Measurements from ENCODE around the gene SLC7A11.

SLC7A11 gene

DNA sequence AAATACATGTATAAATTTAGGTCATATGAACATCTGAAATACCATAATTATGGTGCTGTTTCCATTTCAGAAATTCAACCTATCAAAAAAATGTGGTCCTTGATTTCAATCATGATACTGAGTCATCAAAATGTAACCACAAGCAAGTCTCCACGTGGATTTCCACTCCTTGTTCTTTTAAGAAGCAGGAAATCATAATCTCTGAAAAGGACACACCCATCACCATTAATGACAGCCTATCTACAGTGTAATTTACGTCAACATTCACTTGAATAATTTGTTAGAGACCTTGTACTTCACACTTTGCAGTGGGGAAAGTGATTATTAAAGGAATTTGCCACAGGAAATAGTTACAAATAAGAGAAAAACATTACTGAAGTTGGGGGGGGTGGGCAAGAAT is 17.7 kb upstream of the SLC7A11 start:
- Histone ChIP-seq H3K27ac (replicated peaks) (no peak overlapping the region), H3K27me3 (ENCODE audit: insufficient read depth, poor library complexity, severe bottlenecking) (no peaks in the 10 kb centered on the region), H3K4me3 (replicated peaks; ENCODE audit: insufficient read depth, low read length) (no peak overlapping the region)
- TF ChIP-seq, protein P1, sequence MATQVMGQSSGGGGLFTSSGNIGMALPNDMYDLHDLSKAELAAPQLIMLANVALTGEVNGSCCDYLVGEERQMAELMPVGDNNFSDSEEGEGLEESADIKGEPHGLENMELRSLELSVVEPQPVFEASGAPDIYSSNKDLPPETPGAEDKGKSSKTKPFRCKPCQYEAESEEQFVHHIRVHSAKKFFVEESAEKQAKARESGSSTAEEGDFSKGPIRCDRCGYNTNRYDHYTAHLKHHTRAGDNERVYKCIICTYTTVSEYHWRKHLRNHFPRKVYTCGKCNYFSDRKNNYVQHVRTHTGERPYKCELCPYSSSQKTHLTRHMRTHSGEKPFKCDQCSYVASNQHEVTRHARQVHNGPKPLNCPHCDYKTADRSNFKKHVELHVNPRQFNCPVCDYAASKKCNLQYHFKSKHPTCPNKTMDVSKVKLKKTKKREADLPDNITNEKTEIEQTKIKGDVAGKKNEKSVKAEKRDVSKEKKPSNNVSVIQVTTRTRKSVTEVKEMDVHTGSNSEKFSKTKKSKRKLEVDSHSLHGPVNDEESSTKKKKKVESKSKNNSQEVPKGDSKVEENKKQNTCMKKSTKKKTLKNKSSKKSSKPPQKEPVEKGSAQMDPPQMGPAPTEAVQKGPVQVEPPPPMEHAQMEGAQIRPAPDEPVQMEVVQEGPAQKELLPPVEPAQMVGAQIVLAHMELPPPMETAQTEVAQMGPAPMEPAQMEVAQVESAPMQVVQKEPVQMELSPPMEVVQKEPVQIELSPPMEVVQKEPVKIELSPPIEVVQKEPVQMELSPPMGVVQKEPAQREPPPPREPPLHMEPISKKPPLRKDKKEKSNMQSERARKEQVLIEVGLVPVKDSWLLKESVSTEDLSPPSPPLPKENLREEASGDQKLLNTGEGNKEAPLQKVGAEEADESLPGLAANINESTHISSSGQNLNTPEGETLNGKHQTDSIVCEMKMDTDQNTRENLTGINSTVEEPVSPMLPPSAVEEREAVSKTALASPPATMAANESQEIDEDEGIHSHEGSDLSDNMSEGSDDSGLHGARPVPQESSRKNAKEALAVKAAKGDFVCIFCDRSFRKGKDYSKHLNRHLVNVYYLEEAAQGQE (IDR thresholded peaks at IDR 0.05; ENCODE audit: insufficient replicate concordance, low read depth): no peak
- TF ChIP-seq, protein P2, sequence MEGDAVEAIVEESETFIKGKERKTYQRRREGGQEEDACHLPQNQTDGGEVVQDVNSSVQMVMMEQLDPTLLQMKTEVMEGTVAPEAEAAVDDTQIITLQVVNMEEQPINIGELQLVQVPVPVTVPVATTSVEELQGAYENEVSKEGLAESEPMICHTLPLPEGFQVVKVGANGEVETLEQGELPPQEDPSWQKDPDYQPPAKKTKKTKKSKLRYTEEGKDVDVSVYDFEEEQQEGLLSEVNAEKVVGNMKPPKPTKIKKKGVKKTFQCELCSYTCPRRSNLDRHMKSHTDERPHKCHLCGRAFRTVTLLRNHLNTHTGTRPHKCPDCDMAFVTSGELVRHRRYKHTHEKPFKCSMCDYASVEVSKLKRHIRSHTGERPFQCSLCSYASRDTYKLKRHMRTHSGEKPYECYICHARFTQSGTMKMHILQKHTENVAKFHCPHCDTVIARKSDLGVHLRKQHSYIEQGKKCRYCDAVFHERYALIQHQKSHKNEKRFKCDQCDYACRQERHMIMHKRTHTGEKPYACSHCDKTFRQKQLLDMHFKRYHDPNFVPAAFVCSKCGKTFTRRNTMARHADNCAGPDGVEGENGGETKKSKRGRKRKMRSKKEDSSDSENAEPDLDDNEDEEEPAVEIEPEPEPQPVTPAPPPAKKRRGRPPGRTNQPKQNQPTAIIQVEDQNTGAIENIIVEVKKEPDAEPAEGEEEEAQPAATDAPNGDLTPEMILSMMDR (IDR thresholded peaks at IDR 0.05; ENCODE audit: insufficient read depth, low read length): no peak
- TF ChIP-seq SPI1 (IDR thresholded peaks at IDR 0.05; ENCODE audit: borderline replicate concordance, low read depth) (no peak), POLR2AphosphoS5 (IDR thresholded peaks at IDR 0.05; ENCODE audit: low read depth) (no peak), GABPA (IDR thresholded peaks at IDR 0.05; ENCODE audit: low read depth) (no peak)
- no peak for DNase-seq (ENCODE audit: low read depth in 1 of 2, low spot score in 1 of 2)

DNA sequence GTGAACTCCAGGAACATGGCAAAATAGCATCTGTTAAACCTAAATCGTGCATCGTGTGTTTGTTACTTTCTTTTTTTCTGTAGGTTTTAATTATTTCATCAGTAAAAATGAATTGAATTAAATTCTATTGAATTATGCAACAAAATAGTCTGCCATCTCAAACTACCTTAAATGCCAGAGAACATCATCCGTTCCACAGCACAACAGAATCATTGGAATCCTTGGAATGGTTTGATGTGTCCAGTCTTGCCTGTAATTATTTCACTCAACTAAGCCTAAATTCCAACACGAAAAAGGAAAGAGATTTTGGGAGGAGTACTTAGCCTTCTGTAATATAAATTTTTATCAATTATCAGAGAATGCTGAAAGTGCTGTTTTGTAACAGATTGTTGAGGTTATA is 17.1 kb upstream of the SLC7A11 start:
- TF ChIP-seq GABPA (IDR thresholded peaks at IDR 0.05; ENCODE audit: low read depth): no peak
- TF ChIP-seq, protein P2 (IDR thresholded peaks at IDR 0.05; ENCODE audit: insufficient read depth, low read length): no peak
- TF ChIP-seq POLR2AphosphoS5 (IDR thresholded peaks at IDR 0.05; ENCODE audit: low read depth): no peak
- TF ChIP-seq, protein P1 (IDR thresholded peaks at IDR 0.05; ENCODE audit: insufficient replicate concordance, low read depth): no peak
- no peak for TF ChIP-seq SPI1 (IDR thresholded peaks at IDR 0.05; ENCODE audit: borderline replicate concordance, low read depth)
- H3K27me3 ChIP-seq (ENCODE audit: insufficient read depth, poor library complexity, severe bottlenecking): no peaks in the 10 kb centered on the region
- DNase-seq (ENCODE audit: low read depth in 1 of 2, low spot score in 1 of 2): no peak
- H3K27ac ChIP-seq (replicated peaks): no peak overlapping the region
- no peak overlapping the region for H3K4me3 ChIP-seq (replicated peaks; ENCODE audit: insufficient read depth, low read length)

DNA sequence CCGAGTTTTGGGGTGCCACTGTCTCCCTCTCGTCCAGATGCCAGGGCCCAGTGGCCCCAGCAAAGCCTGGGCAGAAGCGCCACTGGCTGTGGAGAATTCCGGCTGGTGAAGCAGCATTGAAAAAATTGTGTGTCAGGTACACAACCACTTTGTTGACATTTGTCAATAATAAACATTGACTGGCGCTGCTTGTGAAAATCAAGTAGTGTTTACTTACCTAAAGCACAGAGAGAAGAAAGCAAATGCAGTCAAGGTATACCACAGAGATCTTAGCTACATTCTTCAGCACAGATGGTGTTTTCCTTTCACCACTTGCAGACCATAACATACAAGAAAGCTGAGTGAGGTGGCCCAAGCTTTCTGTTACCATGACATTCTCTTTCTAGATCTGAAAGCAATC is 14.5 kb upstream of the SLC7A11 start:
- H3K27ac ChIP-seq (replicated peaks): no peak overlapping the region
- no peak for DNase-seq (ENCODE audit: low read depth in 1 of 2, low spot score in 1 of 2)
- H3K27me3 ChIP-seq (ENCODE audit: insufficient read depth, poor library complexity, severe bottlenecking): no peaks in the 10 kb centered on the region
- TF ChIP-seq, protein P1 (IDR thresholded peaks at IDR 0.05; ENCODE audit: insufficient replicate concordance, low read depth): no peak
- TF ChIP-seq GABPA (IDR thresholded peaks at IDR 0.05; ENCODE audit: low read depth) (no peak), POLR2AphosphoS5 (IDR thresholded peaks at IDR 0.05; ENCODE audit: low read depth) (no peak), SPI1 (IDR thresholded peaks at IDR 0.05; ENCODE audit: borderline replicate concordance, low read depth) (no peak)
- TF ChIP-seq, protein P2 (IDR thresholded peaks at IDR 0.05; ENCODE audit: insufficient read depth, low read length): no peak
- H3K4me3 ChIP-seq (replicated peaks; ENCODE audit: insufficient read depth, low read length): no peak overlapping the region

Measured in HL-60 (cell line).